Lower leg skin (tissue), 3 donors: Measurements from ENCODE around the gene RNGTT.

Source experiments
- POLR2A ChIP-seq, 2 donors: fragments of 450-650 bp; IDR thresholded peaks; one replicate each; pipeline ENCODE4 v1.6.1; 2016 to 2017; ENCODE audit warnings: antibody characterized with exemption in 2 of 2, mild to moderate bottlenecking in 1 of 2, moderate library complexity in 1 of 2
- TF ChIP-seq, protein P1 (sequence below), 3 donors: fragments of 450-650 bp; IDR thresholded peaks; one replicate each; pipeline ENCODE4 v1.5.1; 2016; ENCODE audit warnings: antibody characterized with exemption in 3 of 3, mild to moderate bottlenecking in 3 of 3, moderate library complexity in 2 of 3

DNA sequence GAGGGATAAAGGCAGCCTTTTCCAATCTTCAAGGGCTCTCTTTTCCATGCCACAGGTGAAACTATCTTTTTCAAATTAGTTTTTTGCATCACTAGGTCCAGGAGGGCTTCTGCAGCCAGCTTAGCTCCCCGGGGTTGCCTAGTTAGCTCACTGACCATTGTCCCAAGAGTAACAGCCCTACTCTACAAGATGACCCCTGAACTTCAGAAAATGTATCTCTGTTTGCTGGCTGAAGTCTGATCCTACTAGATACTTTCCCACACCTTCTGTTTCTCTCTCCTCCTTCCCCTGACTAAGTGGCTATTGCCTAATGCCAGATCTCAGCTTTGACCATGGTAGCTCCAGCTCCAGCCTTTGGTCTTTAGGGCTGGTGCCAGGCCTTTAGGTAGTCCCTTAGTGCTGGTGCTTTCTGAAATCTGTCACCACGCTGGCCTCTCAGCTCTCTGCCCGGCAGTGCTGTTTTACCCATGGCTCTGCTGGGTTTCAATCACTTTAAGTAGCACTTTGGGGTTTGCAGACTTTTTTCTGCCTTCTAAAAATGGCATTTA, 255.1 kb downstream of the RNGTT start:
- TF ChIP-seq, protein P1, sequence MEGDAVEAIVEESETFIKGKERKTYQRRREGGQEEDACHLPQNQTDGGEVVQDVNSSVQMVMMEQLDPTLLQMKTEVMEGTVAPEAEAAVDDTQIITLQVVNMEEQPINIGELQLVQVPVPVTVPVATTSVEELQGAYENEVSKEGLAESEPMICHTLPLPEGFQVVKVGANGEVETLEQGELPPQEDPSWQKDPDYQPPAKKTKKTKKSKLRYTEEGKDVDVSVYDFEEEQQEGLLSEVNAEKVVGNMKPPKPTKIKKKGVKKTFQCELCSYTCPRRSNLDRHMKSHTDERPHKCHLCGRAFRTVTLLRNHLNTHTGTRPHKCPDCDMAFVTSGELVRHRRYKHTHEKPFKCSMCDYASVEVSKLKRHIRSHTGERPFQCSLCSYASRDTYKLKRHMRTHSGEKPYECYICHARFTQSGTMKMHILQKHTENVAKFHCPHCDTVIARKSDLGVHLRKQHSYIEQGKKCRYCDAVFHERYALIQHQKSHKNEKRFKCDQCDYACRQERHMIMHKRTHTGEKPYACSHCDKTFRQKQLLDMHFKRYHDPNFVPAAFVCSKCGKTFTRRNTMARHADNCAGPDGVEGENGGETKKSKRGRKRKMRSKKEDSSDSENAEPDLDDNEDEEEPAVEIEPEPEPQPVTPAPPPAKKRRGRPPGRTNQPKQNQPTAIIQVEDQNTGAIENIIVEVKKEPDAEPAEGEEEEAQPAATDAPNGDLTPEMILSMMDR (IDR thresholded peaks at IDR 0.05): no peak
- TF ChIP-seq POLR2A (IDR thresholded peaks at IDR 0.05): no peak
